Gastroesophageal sphincter (tissue), 3 donors: ENCODE data around the gene GOLGA1.

Experiments
- EP300 ChIP-seq: sonication (generic); formaldehyde crosslinking; IDR thresholded peaks from one replicate; pipeline ENCODE4 v1.6.1; 2017; ENCODE audit warnings: antibody characterized with exemption, mild to moderate bottlenecking
- POLR2A ChIP-seq, 2 donors: fragments of 450-650 bp; IDR thresholded peaks; one replicate each; pipeline ENCODE4 v1.6.1; 2017; ENCODE audit warnings: antibody characterized with exemption in 2 of 2, mild to moderate bottlenecking in 2 of 2, moderate library complexity in 1 of 2
- POLR2AphosphoS5 ChIP-seq: sonication (generic); formaldehyde crosslinking; IDR thresholded peaks from one replicate; pipeline ENCODE4 v1.6.1; 2017; ENCODE audit warnings: antibody characterized with exemption
- TF ChIP-seq, protein P1 (sequence below), 4 experiments: fragments of 200-600 bp in 2 of 4; fragments of 450-650 bp in 2 of 4; sonication (generic) in 1 of 4; IDR thresholded peaks; one replicate each; pipeline ENCODE4 v1.5.1; 2017 to 2019; ENCODE audit warnings: antibody characterized with exemption in 4 of 4, mild to moderate bottlenecking in 2 of 4, moderate library complexity in 2 of 4

DNA sequence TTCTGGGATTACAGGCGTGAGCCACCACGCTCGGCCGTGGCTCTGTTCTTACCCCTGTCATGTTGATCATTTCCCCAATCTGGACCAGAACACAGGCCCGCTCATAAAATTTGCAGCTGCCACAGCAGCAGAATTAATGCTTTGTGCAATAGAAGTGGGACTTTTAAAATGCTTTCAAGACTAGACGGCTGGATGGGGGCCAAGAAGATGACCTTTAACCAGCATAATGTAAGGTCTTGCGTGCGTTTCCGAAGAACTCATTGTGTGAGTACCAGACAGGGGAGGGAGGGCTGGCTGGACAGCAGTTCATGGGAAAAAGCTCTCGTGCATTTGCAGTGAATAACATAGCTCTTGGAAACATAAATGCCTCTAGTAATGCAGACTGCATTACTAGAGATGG lies 91.1 kb downstream of the GOLGA1 start:
- TF ChIP-seq, protein P1, sequence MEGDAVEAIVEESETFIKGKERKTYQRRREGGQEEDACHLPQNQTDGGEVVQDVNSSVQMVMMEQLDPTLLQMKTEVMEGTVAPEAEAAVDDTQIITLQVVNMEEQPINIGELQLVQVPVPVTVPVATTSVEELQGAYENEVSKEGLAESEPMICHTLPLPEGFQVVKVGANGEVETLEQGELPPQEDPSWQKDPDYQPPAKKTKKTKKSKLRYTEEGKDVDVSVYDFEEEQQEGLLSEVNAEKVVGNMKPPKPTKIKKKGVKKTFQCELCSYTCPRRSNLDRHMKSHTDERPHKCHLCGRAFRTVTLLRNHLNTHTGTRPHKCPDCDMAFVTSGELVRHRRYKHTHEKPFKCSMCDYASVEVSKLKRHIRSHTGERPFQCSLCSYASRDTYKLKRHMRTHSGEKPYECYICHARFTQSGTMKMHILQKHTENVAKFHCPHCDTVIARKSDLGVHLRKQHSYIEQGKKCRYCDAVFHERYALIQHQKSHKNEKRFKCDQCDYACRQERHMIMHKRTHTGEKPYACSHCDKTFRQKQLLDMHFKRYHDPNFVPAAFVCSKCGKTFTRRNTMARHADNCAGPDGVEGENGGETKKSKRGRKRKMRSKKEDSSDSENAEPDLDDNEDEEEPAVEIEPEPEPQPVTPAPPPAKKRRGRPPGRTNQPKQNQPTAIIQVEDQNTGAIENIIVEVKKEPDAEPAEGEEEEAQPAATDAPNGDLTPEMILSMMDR (IDR thresholded peaks at IDR 0.05) = no peak
- TF ChIP-seq POLR2A (IDR thresholded peaks at IDR 0.05) (no peak), POLR2AphosphoS5 (no peak), EP300 (no peak)
